K562 (cell line): Measurements from ENCODE around the gene SFSWAP. TPM values are rescaled to one million over a fixed set of nuclear protein-coding genes. Genes with fewer than 3 reads are reported as not detected.

Experiments
- ATAC-seq: fragments of 200-7000 bp; cut with Tn5 transposase; 3 replicates; pipeline ENCODE4 v1.9.1; 2020; ENCODE audit warnings: moderate library complexity
- BruUV-seq: library from RNA; stranded (reverse); fragments of 400-500 nt; replicated peaks from 2 replicates; lab custom pipeline; 2021; lab: Mats Ljungman, UMichigan
- CTCF ChIA-PET: fragments of 300-600 bp; formaldehyde crosslinking; extraction: SDS; loops from one replicate; lab custom pipeline; 2021; ENCODE audit warnings: low intra/inter-chr PET ratio; lab: Yijun Ruan, JAX
- POLR2A ChIA-PET: fragments of 300-600, 350-650 bp; sonication (Branson Sonifier 250); formaldehyde crosslinking; extraction: SDS; loops from one replicate; lab custom pipeline; 2021; ENCODE audit warnings: antibody characterized with exemption, inconsistent platforms; lab: Yijun Ruan, JAX
- DNase-seq, 4 experiments: peaks; one replicate each; pipeline versions ENCODE4 v3.0.0 to v3.0.0-alpha.2; 2011 to 2018; ENCODE audit warnings: low spot score in 3 of 4, mixed read lengths in 3 of 4; ENCODE audit errors: extremely low read depth in 1 of 4
- FAIRE-seq: peaks from 2 replicates; lab custom pipeline; 2011; peaks lifted over from hg19 to GRCh38; lab: Jason Lieb, UNC
- H2AFZ ChIP-seq: 2 replicates; pipeline ENCODE4 v1.6.0; 2011; ENCODE audit warnings: low read depth, low read length, control low read depth, inconsistent platforms
- H3K27ac ChIP-seq: fragments of 200-600 bp; 3 replicates; pipeline ENCODE4 v1.8.0; 2011; ENCODE audit warnings: low read depth, mild to moderate bottlenecking, control low read depth, inconsistent platforms, low read length, moderate library complexity, mixed read lengths; ENCODE audit errors: extremely low read depth
- H3K27me3 ChIP-seq, 2 experiments: fragments of 300-600 bp in 1 of 2; 2 replicates in 1 of 2; 3 replicates in 1 of 2; pipeline versions ENCODE4 v1.6.0 to v1.8.0; 2011; ENCODE audit warnings: inconsistent platforms in 2 of 2, low read length in 2 of 2, mild to moderate bottlenecking in 1 of 2, mixed read lengths in 1 of 2, moderate library complexity in 1 of 2; ENCODE audit not compliant: control insufficient read depth in 2 of 2, insufficient read depth in 2 of 2
- H3K36me3 ChIP-seq: fragments of 300-600 bp; 3 replicates; pipeline ENCODE4 v1.8.0; 2011; ENCODE audit warnings: mild to moderate bottlenecking, low read length, inconsistent platforms; ENCODE audit not compliant: control insufficient read depth, insufficient read depth
- H3K4me1 ChIP-seq, 2 experiments: fragments of 200-600 bp in 1 of 2; replicated peaks in 1 of 2; 2 replicates in 1 of 2; 3 replicates in 1 of 2; pipeline versions ENCODE4 v1.5.1 to v1.8.0; 2011; ENCODE audit warnings: inconsistent platforms in 2 of 2, low read length in 2 of 2, mild to moderate bottlenecking in 1 of 2, mixed read lengths in 1 of 2, moderate library complexity in 1 of 2; ENCODE audit not compliant: control insufficient read depth in 2 of 2, insufficient read depth in 2 of 2
- H3K4me2 ChIP-seq: 2 replicates; pipeline ENCODE4 v1.6.1; 2011; ENCODE audit warnings: low read length, control low read depth, inconsistent platforms, mixed read lengths; ENCODE audit not compliant: insufficient read depth
- H3K4me3 ChIP-seq: fragments of 200-600 bp; sonication (generic), shearing (Covaris generic); 2 replicates; pipeline ENCODE4 v1.5.1; 2016; ENCODE audit warnings: control low read depth, inconsistent platforms
- H3K79me2 ChIP-seq: fragments of 200-600 bp; 3 replicates; pipeline ENCODE4 v1.8.0; 2011; ENCODE audit warnings: low read length, inconsistent platforms; ENCODE audit not compliant: control insufficient read depth, insufficient read depth
- H3K9ac ChIP-seq, 2 experiments: 2 replicates each; pipeline versions ENCODE4 v1.6.0 to v1.6.1; 2011; ENCODE audit warnings: low read depth in 2 of 2, low read length in 2 of 2, control low read depth in 1 of 2, inconsistent platforms in 1 of 2, mild to moderate bottlenecking in 1 of 2, mixed read lengths in 1 of 2; ENCODE audit not compliant: insufficient read depth in 1 of 2
- H3K9me1 ChIP-seq: one replicate; pipeline ENCODE4 v1.6.0; 2011; ENCODE audit warnings: inconsistent platforms, mild to moderate bottlenecking, low read length, moderate library complexity; ENCODE audit not compliant: control insufficient read depth, insufficient read depth
- H3K9me3 ChIP-seq: replicated peaks from 2 replicates; pipeline ENCODE4 v1.5.1; 2011; ENCODE audit warnings: low read depth, low read length, inconsistent platforms; ENCODE audit not compliant: control insufficient read depth, insufficient read depth
- H4K20me1 ChIP-seq: replicated peaks from 2 replicates; pipeline ENCODE4 v1.6.1; 2011; ENCODE audit warnings: low read length, inconsistent platforms, mixed read lengths; ENCODE audit not compliant: control insufficient read depth, insufficient read depth
- BHLHE40 ChIP-seq: IDR thresholded peaks from 2 replicates; pipeline ENCODE4 v1.6.1; 2011; ENCODE audit warnings: low read length, improper control_type of control experiment
- FOXA3 ChIP-seq, 2 experiments: fragments of 450-650 bp in 1 of 2; sonication (generic) in 1 of 2; formaldehyde crosslinking; IDR thresholded peaks in 1 of 2; conservative IDR thresholded peaks in 1 of 2; 2 replicates each; pipeline versions ENCODE4 v1.4.0 to v1.8.0; 2020 to 2022; ENCODE audit warnings: mild to moderate bottlenecking in 2 of 2, missing genetic modification reagents in 1 of 2
- MEF2D ChIP-seq: conservative IDR thresholded peaks from 2 replicates; pipeline ENCODE4 v1.6.1; 2016; ENCODE audit warnings: low read depth, missing genetic modification characterization, missing compliant biosample characterization
- MNT ChIP-seq, 2 experiments: fragments of 450-650 bp; conservative IDR thresholded peaks; 2 replicates each; pipeline ENCODE4 v1.6.1; 2017; ENCODE audit warnings: mild to moderate bottlenecking in 2 of 2, moderate library complexity in 2 of 2
- MTA3 ChIP-seq: fragments of 450-650 bp; formaldehyde crosslinking; IDR thresholded peaks from 2 replicates; pipeline ENCODE4 v1.6.1; 2017; ENCODE audit warnings: mild to moderate bottlenecking, borderline replicate concordance
- MYBL2 ChIP-seq, 2 experiments: fragments of 450-650 bp in 1 of 2; sonication (generic) in 1 of 2; formaldehyde crosslinking in 1 of 2; IDR thresholded peaks; 2 replicates each; pipeline versions ENCODE4 v1.6.1 to v1.8.1; 2017 to 2022; ENCODE audit warnings: borderline replicate concordance in 1 of 2, inconsistent platforms in 1 of 2, low read depth in 1 of 2, mild to moderate bottlenecking in 1 of 2, missing genetic modification reagents in 1 of 2, moderate library complexity in 1 of 2
- RAD21 ChIP-seq, 2 experiments: fragments of 250-450 bp in 1 of 2; fragments of 450-650 bp in 1 of 2; sonication (Bioruptor Pico) in 1 of 2; formaldehyde crosslinking in 1 of 2; IDR thresholded peaks in 1 of 2; conservative IDR thresholded peaks in 1 of 2; 2 replicates each; pipeline versions ENCODE4 v1.4.0 to v1.8.0; 2020 to 2022; ENCODE audit warnings: mild to moderate bottlenecking in 2 of 2, moderate library complexity in 1 of 2
- USF1 ChIP-seq: sonication (generic); formaldehyde crosslinking; IDR thresholded peaks from 2 replicates; pipeline ENCODE4 v1.9.0; 2022; ENCODE audit warnings: mild to moderate bottlenecking, missing genetic modification reagents
- USF2 ChIP-seq: sonication (generic); formaldehyde crosslinking; IDR thresholded peaks from 2 replicates; pipeline ENCODE4 v1.5.0; 2020; ENCODE audit warnings: missing genetic modification reagents
- ZBTB17 ChIP-seq: fragments of 450-650 bp; formaldehyde crosslinking; IDR thresholded peaks from 2 replicates; pipeline ENCODE4 v1.4.0; 2020; ENCODE audit warnings: mild to moderate bottlenecking
- ZNF121 ChIP-seq: sonication (generic); formaldehyde crosslinking; conservative IDR thresholded peaks from 2 replicates; pipeline ENCODE4 v1.8.0; 2022; ENCODE audit warnings: missing genetic modification reagents
- ZNF699 ChIP-seq: fragments of 250-450 bp; sonication (Bioruptor Pico); IDR thresholded peaks from 2 replicates; pipeline ENCODE4 v1.8.0; 2021; ENCODE audit warnings: mild to moderate bottlenecking, moderate library complexity; ENCODE audit not compliant: insufficient replicate concordance
- WGBS: fragments of 100-300 bp; shearing (Covaris generic); methylation state at CpG from one replicate; pipeline ENCODE4 v1.1.6; 2016; ENCODE audit warnings: low coverage, mixed read lengths; ENCODE audit not compliant: insufficient coverage; ENCODE audit errors: missing lambda C conversion rate; 5-methylcytosine and 5-hydroxymethylcytosine counted together
- in situ Hi-C: fragments of 300-500 bp; cut with MboI; formaldehyde crosslinking; loops from 4 replicates; pipeline ENCODE4 v1.15.0; 2018; ENCODE audit warnings: inconsistent platforms, mixed read lengths
- intact Hi-C: fragments of 100-400 bp; cut with micrococcal nuclease; formaldehyde crosslinking; loops from 2 replicates; pipeline ENCODE4 v1.14.2; 2022
- polyA plus RNA-seq, 8 experiments: library from polyadenylated mRNA; depleted of rRNA in 4 of 8; stranded (reverse) in 5 of 8; unstranded in 3 of 8; fragments of >200 nt; fragmentation: Nextera tagmentation in 2 of 8; fragmentation: Illumina TruSeq in 1 of 8; extraction: Ambion mirVana in 2 of 8; extraction: Trizol in 1 of 8; gene quantifications; 2 replicates each; pipeline versions ENCODE4 v1.2.1 to v1.2.3, GENCODE V29; 2011 to 2014; ENCODE audit warnings: inconsistent platforms in 1 of 8, missing spikeins in 1 of 8
- total RNA-seq, 7 experiments: library from RNA; depleted of rRNA in 6 of 7; stranded (reverse); fragments of >200 nt in 6 of 7; fragmentation: Illumina TruSeq in 2 of 7; extraction: Trizol in 2 of 7; gene quantifications; 2 replicates each; pipeline versions ENCODE4 v1.2.1 to v1.2.3, GENCODE V29; 2011 to 2021; ENCODE audit warnings: low replicate concordance in 1 of 7
- TF ChIP-seq, protein P1 (sequence below), 2 experiments: fragments of 450-650 bp; IDR thresholded peaks; 2 replicates each; pipeline ENCODE4 v1.6.1; 2018; ENCODE audit warnings: mild to moderate bottlenecking in 2 of 2, low read depth in 1 of 2; ENCODE audit not compliant: partially characterized antibody in 2 of 2

SFSWAP gene
- total and polyA plus RNA-seq, 9 of the 15 experiments (the other 6 are each of a cell fraction or from before 2014, with no cell fraction given): 2.4 to 60.4 (median 32.6) TPM

GRCh38 chr12:131682510-131682895 is 28.4 kb upstream of the SFSWAP start:
- POLR2A ChIA-PET: no interaction called here
- Histone ChIP-seq H3K27me3 (peaks cover 5 to 34% of the 10 kb centered on the region in 2 experiments), H3K4me3 (no peak overlapping the region), H3K27ac (peak overlapping the region; percentile 53; the same call in 2 of the 3 replicates), H4K20me1 (no peaks in the 10 kb centered on the region), H3K4me1 (peaks cover 7 to 37% of the 10 kb centered on the region in 2 experiments; a peak in 4 of 5 replicates), H3K9me1 (no peaks in the 10 kb centered on the region), H3K36me3 (no peaks in the 10 kb centered on the region), H3K79me2 (no peaks in the 10 kb centered on the region), H3K9ac (no peak overlapping the region), H2AFZ (peak overlapping the region; percentile 92), H3K9me3 (peaks cover 3% of the 10 kb centered on the region), H3K4me2 (peak overlapping the region; percentile 71)
- FAIRE-seq: no peak
- ATAC-seq: peak; percentile 38
- BruUV-seq: no TSS peak
- DNase-seq: no peak
- in situ Hi-C loops: no loop called here
- 8% methylated on average over 8 of the region's 10 CpGs for WGBS
- intact Hi-C loops: no loop called here
- CTCF ChIA-PET: no interaction called here
- no peak for TF ChIP-seq MYBL2 (IDR thresholded peaks at IDR 0.05; ENCODE audit: low read depth)
- no peak for TF ChIP-seq MYBL2 (CRISPR knock-in tag; IDR thresholded peaks at IDR 0.05; ENCODE audit: borderline replicate concordance)
- TF ChIP-seq ZNF121: no peak
- TF ChIP-seq MNT (conservative IDR thresholded peaks at IDR 0.05): peak in 1 of 2 experiments; percentile 55; a peak in 1 of 4 replicates
- TF ChIP-seq RAD21 (CRISPR knock-in tag; conservative IDR thresholded peaks at IDR 0.05 in 1 of 2, IDR thresholded peaks at IDR 0.05 in 1 of 2): no peak
- TF ChIP-seq ZBTB17 (CRISPR knock-in tag): no peak
- peak; percentile 81 for TF ChIP-seq BHLHE40
- TF ChIP-seq MEF2D: no peak
- no peak for TF ChIP-seq ZNF699 (CRISPR knock-in tag)
- TF ChIP-seq, protein P1, sequence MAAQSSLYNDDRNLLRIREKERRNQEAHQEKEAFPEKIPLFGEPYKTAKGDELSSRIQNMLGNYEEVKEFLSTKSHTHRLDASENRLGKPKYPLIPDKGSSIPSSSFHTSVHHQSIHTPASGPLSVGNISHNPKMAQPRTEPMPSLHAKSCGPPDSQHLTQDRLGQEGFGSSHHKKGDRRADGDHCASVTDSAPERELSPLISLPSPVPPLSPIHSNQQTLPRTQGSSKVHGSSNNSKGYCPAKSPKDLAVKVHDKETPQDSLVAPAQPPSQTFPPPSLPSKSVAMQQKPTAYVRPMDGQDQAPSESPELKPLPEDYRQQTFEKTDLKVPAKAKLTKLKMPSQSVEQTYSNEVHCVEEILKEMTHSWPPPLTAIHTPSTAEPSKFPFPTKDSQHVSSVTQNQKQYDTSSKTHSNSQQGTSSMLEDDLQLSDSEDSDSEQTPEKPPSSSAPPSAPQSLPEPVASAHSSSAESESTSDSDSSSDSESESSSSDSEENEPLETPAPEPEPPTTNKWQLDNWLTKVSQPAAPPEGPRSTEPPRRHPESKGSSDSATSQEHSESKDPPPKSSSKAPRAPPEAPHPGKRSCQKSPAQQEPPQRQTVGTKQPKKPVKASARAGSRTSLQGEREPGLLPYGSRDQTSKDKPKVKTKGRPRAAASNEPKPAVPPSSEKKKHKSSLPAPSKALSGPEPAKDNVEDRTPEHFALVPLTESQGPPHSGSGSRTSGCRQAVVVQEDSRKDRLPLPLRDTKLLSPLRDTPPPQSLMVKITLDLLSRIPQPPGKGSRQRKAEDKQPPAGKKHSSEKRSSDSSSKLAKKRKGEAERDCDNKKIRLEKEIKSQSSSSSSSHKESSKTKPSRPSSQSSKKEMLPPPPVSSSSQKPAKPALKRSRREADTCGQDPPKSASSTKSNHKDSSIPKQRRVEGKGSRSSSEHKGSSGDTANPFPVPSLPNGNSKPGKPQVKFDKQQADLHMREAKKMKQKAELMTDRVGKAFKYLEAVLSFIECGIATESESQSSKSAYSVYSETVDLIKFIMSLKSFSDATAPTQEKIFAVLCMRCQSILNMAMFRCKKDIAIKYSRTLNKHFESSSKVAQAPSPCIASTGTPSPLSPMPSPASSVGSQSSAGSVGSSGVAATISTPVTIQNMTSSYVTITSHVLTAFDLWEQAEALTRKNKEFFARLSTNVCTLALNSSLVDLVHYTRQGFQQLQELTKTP (IDR thresholded peaks at IDR 0.05; ENCODE audit: low read depth in 1 of 2, partially characterized antibody in 2 of 2): no peak
- 0 out of 4 replicates have a peak, but pooled peaks of 1 of the 2 experiments have one; percentile 2 for TF ChIP-seq FOXA3 (CRISPR knock-in tag; conservative IDR thresholded peaks at IDR 0.05 in 1 of 2, IDR thresholded peaks at IDR 0.05 in 1 of 2)
- no peak for TF ChIP-seq MTA3
- peak; percentile 21; the same call in 1 of the 2 replicates for TF ChIP-seq USF2 (CRISPR knock-in tag)
- peak; percentile 89 for TF ChIP-seq USF1
